GM19193 (cell line): ENCODE results near the gene NOS2.

Experiments
- POLR2A ChIP-seq: IDR thresholded peaks from 4 replicates; pipeline ENCODE4 v1.6.1; 2011; ENCODE audit not compliant: insufficient read depth, insufficient read length; ENCODE audit errors: extremely low read depth

Gene NOS2

DNA sequence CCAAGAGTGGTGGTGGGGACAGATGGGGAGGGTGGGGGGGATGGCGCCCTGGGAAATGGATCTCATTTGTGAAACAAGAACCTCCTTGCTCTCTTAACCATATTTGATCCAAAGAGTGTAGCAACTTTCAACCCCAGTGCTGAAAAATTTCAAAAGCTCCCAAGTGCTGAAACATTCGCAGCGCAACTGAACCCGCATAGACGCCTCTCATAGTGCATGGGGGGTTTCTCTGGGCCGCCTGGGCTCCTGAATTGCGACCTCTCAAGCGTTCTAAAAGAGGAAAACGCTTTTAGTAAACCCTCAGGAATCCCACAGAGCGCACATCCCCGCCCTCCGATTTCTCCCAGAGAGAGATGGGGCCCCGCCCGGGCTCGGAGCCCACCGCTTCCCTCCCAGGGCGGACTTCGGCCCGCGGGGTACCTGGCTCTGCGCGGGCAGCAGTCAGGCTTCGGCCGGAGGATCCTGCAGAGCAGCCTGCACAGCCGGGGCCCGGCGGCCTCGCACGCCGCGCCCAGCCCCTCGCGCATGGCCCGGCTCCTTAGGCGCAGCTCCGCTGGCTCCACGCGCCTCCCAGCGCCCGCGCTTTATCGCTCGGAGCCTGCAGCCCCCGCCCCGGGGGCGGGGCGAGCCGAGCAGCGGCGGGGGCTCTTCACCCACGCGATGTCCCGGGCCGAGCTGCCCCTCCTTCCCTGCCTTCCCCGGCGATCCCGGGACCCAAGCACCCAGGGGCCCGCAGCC is 7.0 kb downstream of the NOS2 start:
- TF ChIP-seq POLR2A, result no peak

DNA sequence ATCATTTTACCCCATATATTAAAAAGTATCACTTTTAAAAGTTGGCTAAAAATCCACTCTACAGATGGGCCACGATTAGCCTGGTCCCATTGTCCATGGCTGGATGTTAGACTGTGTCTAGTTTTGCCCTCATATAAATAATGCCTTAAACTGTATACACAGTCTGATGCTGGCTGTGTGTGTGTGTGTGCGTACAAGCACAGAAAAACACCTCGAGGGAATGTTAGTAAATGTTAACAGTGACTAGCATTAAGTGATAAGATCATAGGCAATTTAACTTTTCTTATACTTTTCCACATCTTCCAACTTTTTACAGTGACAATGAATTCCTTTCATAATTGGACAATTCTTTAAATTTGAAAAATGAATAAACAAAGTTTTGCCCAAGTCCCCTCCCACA is 8.2 kb downstream of the NOS2 start:
- TF ChIP-seq POLR2A, result no peak

DNA sequence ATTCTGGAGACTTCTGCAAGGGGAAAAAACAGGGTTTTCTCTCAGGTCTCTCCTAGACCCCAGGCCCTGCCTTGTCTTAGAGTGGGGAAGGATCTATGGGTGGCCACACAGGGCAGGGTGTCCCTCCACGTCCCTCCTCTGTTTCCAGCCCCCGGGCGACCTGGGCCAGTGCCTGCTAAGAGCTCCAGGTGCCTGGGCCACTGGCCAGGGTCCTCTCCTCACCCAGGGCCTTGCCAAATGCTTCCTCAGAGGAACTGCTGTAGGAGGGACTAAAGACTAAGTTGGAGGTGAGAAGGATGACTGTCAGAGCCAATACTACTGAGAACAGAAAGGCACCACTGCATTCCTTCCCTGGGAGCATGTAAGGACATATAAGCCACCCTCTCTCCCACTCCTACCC is 11.4 kb downstream of the NOS2 start:
- no peak for TF ChIP-seq POLR2A

DNA sequence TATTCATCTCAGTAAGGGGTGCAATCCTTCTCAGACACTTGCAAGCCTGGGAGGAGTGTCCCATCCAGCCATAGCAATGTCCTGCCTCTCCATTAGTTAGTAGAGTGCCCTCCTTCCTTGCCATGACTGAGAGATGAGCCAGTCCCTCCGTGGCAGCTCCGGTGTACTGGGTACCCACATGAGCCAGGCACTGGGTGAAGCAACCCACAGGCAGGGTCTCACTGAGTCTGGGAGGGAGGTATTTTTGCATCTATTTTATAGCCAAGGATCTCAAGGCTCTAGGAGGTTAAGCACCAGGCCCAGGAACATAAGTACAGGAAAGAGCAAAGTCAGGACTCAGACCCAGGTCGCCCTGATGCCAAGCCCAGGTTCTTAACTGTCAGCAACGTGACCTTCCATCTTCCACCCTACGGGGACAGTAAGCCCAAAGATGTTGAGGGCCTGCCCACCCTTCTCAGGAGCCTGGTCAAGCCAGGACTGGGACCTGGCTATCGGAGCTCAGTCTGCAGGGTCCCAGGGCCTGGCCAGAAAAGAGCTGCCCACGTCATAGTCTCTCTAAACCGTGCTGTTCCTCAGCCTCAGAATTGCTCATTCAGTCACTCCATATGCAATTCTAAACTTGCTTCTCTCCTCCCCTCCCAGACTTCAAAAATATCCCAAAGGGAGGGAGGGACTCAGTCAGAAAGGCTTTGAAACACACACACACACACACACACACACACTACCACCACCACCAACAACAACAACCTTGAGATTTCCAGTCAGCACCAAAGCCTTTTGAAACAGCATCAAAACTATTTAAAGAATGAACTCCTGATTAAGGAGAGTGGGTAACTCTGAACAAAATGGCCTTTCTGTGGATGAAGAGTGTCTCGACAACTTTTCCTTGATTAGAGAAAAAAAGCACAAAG is 16.6 kb downstream of the NOS2 start:
- TF ChIP-seq POLR2A, result no peak

DNA sequence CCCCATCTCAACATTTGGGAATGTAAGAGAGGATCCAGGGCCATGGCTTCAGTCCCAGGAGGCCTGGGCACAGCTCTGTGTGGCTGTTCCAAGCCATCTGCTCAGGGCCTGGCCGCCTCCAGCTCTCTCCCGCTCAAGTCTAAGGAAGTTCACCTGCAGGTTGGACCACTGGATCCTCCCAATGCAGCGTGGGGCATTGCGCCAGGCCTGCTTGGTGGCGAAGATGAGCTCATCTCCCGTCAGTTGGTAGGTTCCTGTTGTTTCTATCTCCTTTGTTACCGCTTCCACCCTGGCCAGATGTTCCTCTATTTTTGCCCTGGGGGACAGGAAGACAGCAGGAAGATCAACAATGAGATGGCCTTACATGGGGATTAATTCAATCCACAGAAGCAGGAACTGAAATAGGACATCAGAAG is 17.5 kb downstream of the NOS2 start:
- TF ChIP-seq POLR2A, result no peak

DNA sequence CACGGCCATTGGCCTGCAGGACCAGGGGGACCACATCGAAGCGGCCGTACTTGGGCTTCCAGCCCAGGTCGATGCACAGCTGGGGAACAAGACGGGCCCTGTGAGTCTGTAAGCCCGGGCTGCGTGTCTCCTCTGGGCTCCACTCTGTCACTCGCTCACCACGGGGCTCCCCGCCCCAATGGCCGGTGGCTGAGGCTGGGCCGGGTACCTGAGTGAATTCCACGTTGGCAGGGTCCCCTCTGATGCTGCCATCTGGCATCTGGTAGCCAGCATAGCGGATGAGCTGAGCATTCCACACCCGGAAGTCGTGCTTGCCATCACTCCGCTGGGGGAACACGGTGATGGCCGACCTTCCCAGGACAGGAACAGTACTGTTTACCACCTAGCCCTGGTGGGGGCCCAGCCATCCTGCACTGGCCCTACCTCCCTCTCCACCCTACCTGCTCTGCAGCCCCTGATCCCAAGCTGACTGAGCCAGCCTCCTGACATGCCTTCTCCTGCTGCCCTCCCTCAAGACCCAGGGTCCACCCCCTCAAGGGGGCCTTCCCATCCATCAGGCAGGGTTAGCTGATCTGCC is 19.4 kb downstream of the NOS2 start:
- no peak for TF ChIP-seq POLR2A

DNA sequence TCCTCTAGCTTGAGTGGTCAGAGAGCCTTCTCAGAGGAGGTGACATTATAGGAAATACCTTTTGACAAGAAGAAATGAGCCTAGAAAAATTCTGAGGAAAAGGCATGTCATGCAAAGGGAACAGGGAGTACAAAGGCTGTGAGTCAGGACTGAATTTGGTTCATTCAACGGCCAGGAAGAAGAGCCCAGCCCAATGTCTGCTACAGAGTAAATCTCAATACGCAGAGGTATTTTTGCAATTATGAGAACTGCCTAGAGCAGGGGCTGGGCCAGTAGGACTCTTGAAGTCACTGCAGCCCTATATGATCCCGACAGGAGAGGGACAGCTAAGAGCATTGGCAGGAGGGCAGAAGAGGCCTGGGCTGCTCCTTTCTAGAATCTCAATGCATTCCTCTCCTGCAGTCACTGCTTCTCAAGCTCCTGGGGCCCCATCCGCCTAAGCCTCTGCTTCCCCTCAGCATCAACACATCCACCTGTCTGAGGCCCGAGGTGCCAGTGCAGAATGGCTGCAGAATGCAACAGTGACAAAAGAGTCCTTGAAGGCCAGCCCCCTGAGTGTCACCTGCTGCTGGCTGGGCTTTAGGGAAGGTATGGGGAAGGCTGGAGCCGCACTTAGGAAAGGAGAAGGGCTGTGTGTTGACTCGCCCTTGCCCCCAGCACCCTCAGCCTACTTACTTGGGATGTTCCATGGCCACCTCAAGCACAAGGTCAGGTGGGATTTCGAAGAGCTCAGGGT is 20.1 kb downstream of the NOS2 start:
- no peak for TF ChIP-seq POLR2A

DNA sequence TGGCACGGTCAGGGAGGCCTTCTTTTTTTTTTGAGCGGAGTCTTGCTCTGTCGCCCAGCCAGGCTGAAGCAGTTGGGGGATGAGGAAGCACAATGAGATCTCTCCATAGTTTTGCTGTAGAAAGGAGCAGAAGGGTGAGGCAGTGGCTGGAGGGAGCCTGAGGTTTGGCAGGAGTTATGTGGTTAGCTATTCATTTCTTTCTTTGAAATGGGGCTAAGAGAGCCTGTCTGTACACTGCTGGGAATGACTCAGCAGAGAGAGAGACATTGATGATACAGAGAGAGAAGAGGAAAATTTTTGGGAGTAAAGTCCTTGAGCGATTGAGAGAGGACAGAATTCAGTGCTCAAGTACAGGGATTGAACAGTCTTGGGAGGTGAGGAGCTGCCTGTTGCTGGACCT is 22.1 kb downstream of the NOS2 start:
- no peak for TF ChIP-seq POLR2A

DNA sequence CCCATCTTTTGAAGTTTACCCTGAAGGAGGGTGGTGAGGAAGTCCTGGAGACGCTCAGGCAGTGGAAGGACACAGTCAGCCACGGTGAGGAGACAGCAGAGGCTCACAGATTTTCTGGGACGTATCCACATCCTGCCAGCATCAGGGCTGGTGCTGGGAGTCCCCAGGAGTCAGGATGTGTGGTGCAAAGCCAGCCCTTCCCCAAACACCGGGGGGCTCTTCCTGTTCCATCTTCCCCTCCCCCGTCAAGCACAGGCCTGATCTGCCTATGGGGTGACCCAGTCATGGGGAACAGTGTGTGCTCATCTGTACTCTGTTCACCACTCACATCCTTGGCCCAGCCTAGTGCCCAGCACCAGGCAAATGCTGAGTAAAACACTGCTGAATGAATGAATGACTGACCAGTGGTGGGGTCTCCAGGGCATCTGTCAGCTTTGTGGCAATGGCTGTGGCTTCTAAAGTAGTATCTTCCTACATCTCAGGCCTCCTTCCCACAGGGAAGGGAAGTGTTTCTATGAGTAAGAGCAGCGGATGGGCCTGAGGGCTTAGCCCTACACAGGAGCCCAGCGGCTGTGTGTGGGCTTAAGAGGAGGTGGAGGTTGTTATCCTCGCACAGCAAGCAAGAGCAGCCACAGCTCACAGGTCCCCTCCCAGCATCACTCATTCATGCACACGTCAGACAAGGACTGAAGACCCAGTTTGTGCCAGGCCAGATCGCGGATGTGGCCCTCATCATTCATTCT is 23.3 kb downstream of the NOS2 start:
- no peak for TF ChIP-seq POLR2A

DNA sequence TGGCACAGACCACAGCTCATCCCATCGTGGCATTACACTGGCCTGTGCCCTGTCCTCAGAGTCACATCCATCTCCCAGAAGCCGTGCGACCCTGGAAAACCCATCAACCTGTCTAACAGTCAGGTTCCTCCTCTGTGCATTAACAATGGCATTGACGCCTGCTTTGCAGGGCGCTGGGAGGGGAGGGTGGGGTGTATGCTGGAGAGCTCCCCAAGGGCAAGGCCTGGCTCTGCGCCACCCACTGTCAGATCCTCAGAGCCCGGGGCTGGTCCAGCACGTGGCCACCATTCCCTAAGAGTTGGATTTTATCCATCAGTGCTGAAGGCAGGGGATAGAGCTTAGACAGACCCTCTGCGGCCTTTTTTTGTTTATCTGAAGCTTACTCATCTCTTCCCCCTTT is 28.7 kb downstream of the NOS2 start:
- TF ChIP-seq POLR2A, result no peak

DNA sequence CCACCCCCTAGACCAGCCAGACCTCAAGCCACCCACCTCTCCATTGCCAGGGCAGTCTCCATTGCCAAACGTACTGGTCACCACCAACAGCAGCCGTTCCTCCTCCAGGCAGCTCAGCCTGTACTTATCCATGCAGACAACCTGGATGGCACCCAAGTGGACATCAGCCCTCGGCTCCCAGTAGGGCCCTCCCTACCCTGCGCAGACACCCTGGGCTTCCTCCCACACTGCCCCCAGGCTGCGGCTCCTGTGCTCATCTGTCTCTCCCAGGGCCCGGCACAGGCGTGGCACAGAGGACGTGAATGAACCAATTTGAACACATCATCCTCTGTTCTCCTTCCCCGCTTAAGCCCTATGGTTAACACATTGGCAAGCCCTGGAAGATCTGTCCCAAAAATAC is 29.5 kb downstream of the NOS2 start:
- TF ChIP-seq POLR2A, result no peak

DNA sequence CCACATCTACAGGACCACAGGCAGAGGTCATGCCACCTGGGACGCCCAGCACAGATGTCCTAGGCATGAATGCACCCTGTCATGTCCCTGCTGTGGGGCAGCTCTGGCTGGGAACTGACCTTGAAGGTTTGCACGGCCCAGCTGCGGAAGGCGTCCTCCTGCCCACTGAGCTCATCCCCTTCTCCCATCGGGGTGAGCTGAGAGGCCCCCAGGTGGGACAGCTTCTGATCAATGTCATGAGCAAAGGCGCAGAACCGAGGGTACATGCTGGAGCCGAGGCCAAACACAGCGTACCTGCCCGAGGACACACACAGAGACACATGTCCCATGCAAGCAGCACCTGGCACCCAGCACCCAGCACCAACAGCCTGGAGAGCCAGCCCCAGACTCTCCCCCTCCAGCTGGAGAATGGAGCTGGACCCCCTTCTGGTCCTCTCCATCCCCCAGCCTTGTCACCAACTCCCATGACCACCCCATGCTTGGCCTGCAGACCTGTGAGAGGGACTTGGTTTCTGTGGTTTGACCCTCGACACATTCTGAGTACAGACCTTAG is 31.4 kb downstream of the NOS2 start:
- TF ChIP-seq POLR2A, result no peak

DNA sequence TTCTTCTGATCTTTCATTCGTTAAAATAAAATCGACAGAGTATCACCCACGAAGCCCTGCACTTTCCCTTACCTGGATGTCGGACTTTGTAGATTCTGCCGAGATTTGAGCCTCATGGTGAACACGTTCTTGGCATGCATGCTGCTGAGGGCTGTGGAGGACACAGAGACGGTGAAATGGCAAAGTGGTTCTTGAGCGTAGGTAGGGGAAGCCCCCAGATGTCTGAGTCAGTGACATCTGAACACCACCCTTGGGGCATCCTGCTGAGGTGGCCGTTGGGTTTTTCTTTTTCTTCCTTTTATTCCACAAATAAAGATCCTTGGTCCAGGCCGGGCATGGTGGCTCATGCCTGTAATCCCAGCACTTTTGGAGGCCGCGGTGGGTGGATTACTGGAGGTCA is 33.9 kb downstream of the NOS2 start:
- no peak for TF ChIP-seq POLR2A

DNA sequence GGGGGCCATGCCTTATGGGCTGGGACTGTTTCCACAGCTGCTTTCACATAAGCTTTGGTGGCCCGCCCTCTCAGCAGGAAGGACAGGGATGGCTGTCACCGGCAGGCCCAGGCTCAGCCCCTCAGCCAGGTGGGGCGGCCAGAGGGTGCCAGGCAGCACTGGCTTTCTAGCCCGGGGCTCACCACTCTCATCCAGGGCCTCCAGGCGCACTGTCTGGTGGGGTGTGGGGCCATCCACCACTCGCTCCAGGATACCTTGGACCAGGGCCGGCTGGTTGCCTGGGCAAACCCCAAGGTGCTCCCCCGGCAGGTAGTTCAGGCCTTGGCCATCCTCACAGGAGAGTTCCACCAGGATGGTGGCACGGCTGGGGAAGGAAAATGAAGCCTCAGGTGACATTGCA is 35.0 kb downstream of the NOS2 start:
- no peak for TF ChIP-seq POLR2A
